Natural killer cell (primary cell): ENCODE data around the gene KRT16. TPM values are rescaled to one million over a fixed set of nuclear protein-coding genes. Genes with fewer than 3 reads are reported as not detected.

Experiments
- ATAC-seq, 3 donors: fragments of 150-1000 bp in 2 of 3; fragments of 200-7000 bp in 1 of 3; cut with Tn5 transposase; 1 replicate in 1 of 3; 2 replicates in 2 of 3; pipeline ENCODE4 v1.10.0; 2021; ENCODE audit warnings: mild to moderate bottlenecking in 2 of 3, moderate library complexity in 2 of 3
- DNase-seq, 2 donors: peaks; one replicate each; pipeline versions ENCODE4 v3.0.0 to v3.0.0-alpha.2; 2013 to 2021; ENCODE audit warnings: mixed read lengths in 1 of 2
- H3K27ac ChIP-seq: one replicate; pipeline ENCODE4 v1.5.1; 2013; ENCODE audit warnings: mild to moderate bottlenecking, low read length
- H3K27me3 ChIP-seq: one replicate; pipeline ENCODE4 v1.6.1; 2013; ENCODE audit warnings: low read length; ENCODE audit not compliant: control insufficient read depth, insufficient read depth
- H3K36me3 ChIP-seq: one replicate; pipeline ENCODE4 v1.6.1; 2013; ENCODE audit warnings: low read length; ENCODE audit not compliant: control insufficient read depth, insufficient read depth
- H3K4me1 ChIP-seq: one replicate; pipeline ENCODE4 v1.6.1; 2013; ENCODE audit warnings: low read length; ENCODE audit not compliant: control insufficient read depth, insufficient read depth
- H3K4me3 ChIP-seq: one replicate; pipeline ENCODE4 v1.5.1; 2013; ENCODE audit warnings: low read length
- H3K9me3 ChIP-seq: one replicate; pipeline ENCODE4 v1.6.1; 2013; ENCODE audit warnings: low read length; ENCODE audit not compliant: control insufficient read depth, insufficient read depth
- H3K27ac Mint-ChIP-seq, 2 donors: one replicate each; pipeline ENCODE4 v1.8.0; 2022; ENCODE audit warnings: mild to moderate bottlenecking in 2 of 2, mixed read lengths in 2 of 2, moderate library complexity in 1 of 2
- H3K27me3 Mint-ChIP-seq, 2 donors: one replicate each; pipeline ENCODE4 v1.8.0; 2022; ENCODE audit warnings: low read depth in 2 of 2, mixed read lengths in 2 of 2
- H3K36me3 Mint-ChIP-seq: one replicate; pipeline ENCODE4 v1.8.0; 2022; ENCODE audit warnings: mixed read lengths
- H3K4me1 Mint-ChIP-seq, 2 donors: one replicate each; pipeline ENCODE4 v1.8.0; 2022; ENCODE audit warnings: mixed read lengths in 2 of 2
- H3K4me3 Mint-ChIP-seq: one replicate; pipeline ENCODE4 v1.8.0; 2022; ENCODE audit warnings: mild to moderate bottlenecking, moderate library complexity, mixed read lengths
- H3K9me3 Mint-ChIP-seq, 2 donors: one replicate each; pipeline ENCODE4 v1.8.0; 2022; ENCODE audit warnings: mixed read lengths in 2 of 2
- CTCF ChIP-seq: fragments of 200-600 bp; IDR thresholded peaks from one replicate; pipeline ENCODE4 v1.8.0; 2022; ENCODE audit warnings: antibody characterized with exemption
- WGBS: methylation state at CpG from one replicate; pipeline ENCODE4 v1.1.7; 2013; ENCODE audit warnings: missing lambda C conversion rate; ENCODE audit not compliant: insufficient coverage; 5-methylcytosine and 5-hydroxymethylcytosine counted together
- intact Hi-C: fragments of 100-400 bp; cut with micrococcal nuclease; formaldehyde crosslinking; loops from one replicate; pipeline ENCODE4 v1.14.2; 2022
- total RNA-seq, 4 donors: library from RNA; stranded (reverse); fragments of 120-200 nt in 1 of 4; gene quantifications; one replicate each; pipeline versions ENCODE4 v1.2.3 to v1.2.4, GENCODE V29; 2013 to 2022

Gene KRT16
- total RNA-seq, 3 donors from 2014 or later (not counting 1 experiment from before 2014, with no cell fraction given) = not detected

DNA sequence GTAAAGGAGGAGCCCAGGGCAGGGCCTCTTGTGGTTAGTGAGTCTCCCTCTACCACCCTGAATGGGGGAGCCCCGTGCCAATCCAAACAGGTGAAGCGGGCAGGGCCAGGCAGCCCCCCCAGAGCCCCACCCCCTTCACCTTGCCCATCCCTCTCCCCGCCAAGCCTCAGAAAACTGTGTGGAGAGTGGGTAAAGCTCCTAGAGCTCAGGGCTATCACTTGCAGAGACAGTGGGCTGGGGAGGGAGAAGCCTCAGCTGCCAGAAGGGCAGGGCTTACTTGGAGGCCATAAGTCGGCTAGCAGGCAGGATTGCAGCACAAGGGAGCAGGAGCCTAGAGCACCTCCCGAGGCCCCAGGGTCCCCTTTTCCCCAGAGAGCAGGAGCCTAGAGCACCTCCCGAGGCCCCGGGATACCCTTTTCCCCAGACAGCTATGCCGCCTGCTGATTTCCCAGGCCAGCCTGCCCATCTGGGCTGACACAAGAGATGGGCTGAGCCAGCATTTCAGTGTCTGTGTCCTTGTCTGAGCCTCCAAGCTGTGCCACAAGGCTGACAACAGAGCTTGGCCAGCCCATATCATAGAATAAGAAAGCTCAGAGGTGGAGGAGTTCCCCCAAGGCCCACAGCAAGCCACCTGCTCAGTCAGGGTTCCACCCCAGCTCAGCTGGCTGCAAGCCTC lies 19.1 kb downstream of the KRT16 start:
- DNase-seq (no peak), ATAC-seq (no peak)
- WGBS = 82% methylated on average over 5 of the region's 8 CpGs
- Histone ChIP-seq H3K36me3 (no peaks in the 10 kb centered on the region), H3K27ac (no peak overlapping the region), H3K9me3 (no peaks in the 10 kb centered on the region), H3K4me3 (no peak overlapping the region), H3K27me3 (no peaks in the 10 kb centered on the region), H3K4me1 (no peaks in the 10 kb centered on the region)
- H3K9me3 Mint-ChIP-seq = no peaks in the 10 kb centered on the region
- H3K36me3 Mint-ChIP-seq = no peaks in the 10 kb centered on the region
- intact Hi-C loops = no loop called here
- H3K4me1 Mint-ChIP-seq = no peaks in the 10 kb centered on the region
- no peak for TF ChIP-seq CTCF
- H3K27ac Mint-ChIP-seq = no peak overlapping the region
- H3K27me3 Mint-ChIP-seq = peaks cover 0 to 21% of the 10 kb centered on the region in 2 donors
- no peak overlapping the region for H3K4me3 Mint-ChIP-seq

GRCh38 chr17:41592601-41593305 lies 19.8 kb downstream of the KRT16 start:
- intact Hi-C loops = no loop called here
- H3K27ac ChIP-seq = no peak overlapping the region
- WGBS = 80% methylated on average over 12 of the region's 12 CpGs
- H3K36me3 ChIP-seq = no peaks in the 10 kb centered on the region
- H3K27me3 ChIP-seq = no peaks in the 10 kb centered on the region
- no peaks in the 10 kb centered on the region for H3K9me3 ChIP-seq
- H3K27me3 Mint-ChIP-seq = peaks cover 0 to 21% of the 10 kb centered on the region in 2 donors
- H3K4me1 ChIP-seq = no peaks in the 10 kb centered on the region
- no peaks in the 10 kb centered on the region for H3K4me1 Mint-ChIP-seq
- no peak for DNase-seq
- H3K4me3 ChIP-seq = no peak overlapping the region
- H3K27ac Mint-ChIP-seq = no peak overlapping the region
- H3K36me3 Mint-ChIP-seq = no peaks in the 10 kb centered on the region
- no peak for TF ChIP-seq CTCF
- H3K4me3 Mint-ChIP-seq = no peak overlapping the region
- no peak for ATAC-seq
- no peaks in the 10 kb centered on the region for H3K9me3 Mint-ChIP-seq

DNA sequence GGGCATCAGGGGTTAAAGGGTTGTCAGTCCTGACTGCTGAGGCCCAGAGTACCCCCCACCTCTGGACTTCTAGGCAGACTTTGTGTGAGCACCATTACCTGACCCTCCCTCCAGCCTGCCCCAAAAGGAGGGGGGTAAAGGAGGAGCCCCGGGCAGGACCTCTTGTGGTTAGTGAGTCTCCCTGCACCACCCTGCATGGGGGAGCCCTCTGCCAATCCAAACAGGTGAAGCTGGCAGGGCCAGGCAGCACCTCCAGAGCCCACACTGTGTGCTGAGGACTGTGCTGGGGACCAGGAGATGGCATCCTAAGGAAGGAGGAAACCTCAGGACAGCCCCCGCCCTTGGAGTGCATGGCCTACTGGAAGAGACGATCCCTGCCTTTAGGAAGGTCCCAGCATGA lies 23.3 kb downstream of the KRT16 start:
- ATAC-seq (no peak), DNase-seq (no peak)
- Mint-ChIP-seq H3K36me3 (no peaks in the 10 kb centered on the region), H3K9me3 (no peaks in the 10 kb centered on the region), H3K4me1 (no peaks in the 10 kb centered on the region), H3K4me3 (no peak overlapping the region), H3K27ac (no peak overlapping the region), H3K27me3 (peaks cover 1 to 8% of the 10 kb centered on the region in 2 donors)
- TF ChIP-seq CTCF = no peak
- H3K4me3 ChIP-seq = no peak overlapping the region
- H3K4me1 ChIP-seq = no peaks in the 10 kb centered on the region
- no peaks in the 10 kb centered on the region for H3K36me3 ChIP-seq
- H3K9me3 ChIP-seq = no peaks in the 10 kb centered on the region
- intact Hi-C loops = no loop called here
- 61% methylated on average over 3 of the region's 3 CpGs for WGBS
- no peak overlapping the region for H3K27ac ChIP-seq
- H3K27me3 ChIP-seq = no peaks in the 10 kb centered on the region
